Right atrium auricular region (tissue), 2 donors: ENCODE data around the gene ITPR2. TPM values are rescaled to one million over a fixed set of nuclear protein-coding genes. Genes with fewer than 3 reads are reported as not detected.
"Not testable (repeated sequence)": the region's sequence is repeated elsewhere in the genome, so short reads cannot be mapped to it uniquely, and the experiment has no call there.

Source experiments
- DNase-seq: peaks from one replicate; pipeline ENCODE4 v3.0.0-alpha.2; 2019; ENCODE audit warnings: low spot score
- H3K27ac ChIP-seq, 2 donors: fragments of 200-600 bp; sonication (generic); 1 replicate in 1 of 2; 2 replicates in 1 of 2; pipeline ENCODE4 v1.5.1; 2016 to 2019
- H3K27me3 ChIP-seq, 2 donors: fragments of 200-600 bp; sonication (generic); one replicate each; pipeline versions ENCODE4 v1.5.1 to v1.6.0; 2017 to 2019
- H3K36me3 ChIP-seq: fragments of 200-600 bp; sonication (generic); one replicate; pipeline ENCODE4 v1.5.1; 2016
- H3K4me1 ChIP-seq, 2 donors: fragments of 200-600 bp; sonication (generic); one replicate each; pipeline versions ENCODE4 v1.5.1 to v1.6.0; 2017 to 2019
- H3K4me3 ChIP-seq, 2 donors: fragments of 200-600 bp; sonication (generic); 1 replicate in 1 of 2; 2 replicates in 1 of 2; pipeline ENCODE4 v1.5.1; 2017 to 2019; ENCODE audit warnings: mild to moderate bottlenecking in 1 of 2, moderate library complexity in 1 of 2
- H3K9me3 ChIP-seq, 2 donors: fragments of 200-600 bp; sonication (generic); one replicate each; pipeline ENCODE4 v1.5.1; 2019
- CTCF ChIP-seq, 2 donors: fragments of 200-600 bp; sonication (generic); IDR thresholded peaks; one replicate each; pipeline ENCODE4 v1.5.1; 2019; ENCODE audit warnings: antibody characterized with exemption in 2 of 2
- total RNA-seq, 2 donors: library from RNA; depleted of rRNA; stranded (reverse); fragments of >200 nt; gene quantifications; one replicate each; pipeline ENCODE4 v1.1.0, GENCODE V29; 2016

ITPR2 gene
- total RNA-seq, 2 donors from 2014 or later, result 13.0 to 20.7 TPM

DNA sequence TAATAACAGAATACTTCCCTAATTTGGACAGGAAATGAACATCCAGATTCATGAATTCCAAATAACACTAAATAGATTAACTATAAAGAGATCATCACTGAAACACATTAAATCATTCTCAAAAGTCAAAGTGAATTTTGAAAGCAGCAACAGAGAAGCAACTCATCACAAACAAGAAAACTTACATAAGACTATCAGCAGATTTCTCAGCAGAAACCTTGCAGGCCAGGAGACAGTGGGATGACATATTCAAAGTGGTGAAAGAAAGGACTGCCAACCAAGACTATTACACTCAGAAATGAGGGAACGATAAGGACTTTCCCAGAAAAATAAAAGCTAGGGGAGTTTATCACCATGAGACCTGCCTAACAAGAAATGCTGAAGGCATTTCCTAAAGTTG, 70.8 kb downstream of the ITPR2 start:
- Histone ChIP-seq H3K27ac (no peak overlapping the region), H3K4me1 (no peaks in the 10 kb centered on the region), H3K9me3 (peaks cover 0 to 33% of the 10 kb centered on the region in 2 donors), H3K27me3 (no peaks in the 10 kb centered on the region), H3K4me3 (no peak overlapping the region), H3K36me3 (no peaks in the 10 kb centered on the region)
- no peak for TF ChIP-seq CTCF (IDR thresholded peaks at IDR 0.05)
- no peak for DNase-seq

DNA sequence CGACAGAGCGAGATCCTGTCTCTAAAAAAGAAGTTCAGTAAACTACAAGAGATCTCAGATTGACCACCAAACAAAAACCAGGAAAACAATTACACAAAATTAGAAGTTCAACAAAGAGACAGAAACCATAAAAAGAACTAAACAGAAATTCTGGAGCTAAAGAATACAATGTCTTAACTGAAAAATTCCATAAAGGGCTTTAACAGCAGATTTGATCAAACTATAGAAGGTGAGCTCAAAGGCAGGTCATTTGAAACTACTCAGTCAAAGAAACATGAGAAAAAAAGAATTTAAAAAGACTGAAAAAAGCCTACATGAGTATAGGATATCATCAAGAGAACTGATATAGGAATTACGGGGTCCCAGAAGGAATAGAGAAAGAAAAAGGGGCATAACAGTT, 71.2 kb downstream of the ITPR2 start:
- Histone ChIP-seq H3K36me3 (no peaks in the 10 kb centered on the region), H3K4me1 (no peaks in the 10 kb centered on the region), H3K27me3 (no peaks in the 10 kb centered on the region), H3K4me3 (no peak overlapping the region), H3K27ac (no peak overlapping the region), H3K9me3 (peaks cover 0 to 33% of the 10 kb centered on the region in 2 donors)
- no peak for DNase-seq
- TF ChIP-seq CTCF (IDR thresholded peaks at IDR 0.05), result no peak

DNA sequence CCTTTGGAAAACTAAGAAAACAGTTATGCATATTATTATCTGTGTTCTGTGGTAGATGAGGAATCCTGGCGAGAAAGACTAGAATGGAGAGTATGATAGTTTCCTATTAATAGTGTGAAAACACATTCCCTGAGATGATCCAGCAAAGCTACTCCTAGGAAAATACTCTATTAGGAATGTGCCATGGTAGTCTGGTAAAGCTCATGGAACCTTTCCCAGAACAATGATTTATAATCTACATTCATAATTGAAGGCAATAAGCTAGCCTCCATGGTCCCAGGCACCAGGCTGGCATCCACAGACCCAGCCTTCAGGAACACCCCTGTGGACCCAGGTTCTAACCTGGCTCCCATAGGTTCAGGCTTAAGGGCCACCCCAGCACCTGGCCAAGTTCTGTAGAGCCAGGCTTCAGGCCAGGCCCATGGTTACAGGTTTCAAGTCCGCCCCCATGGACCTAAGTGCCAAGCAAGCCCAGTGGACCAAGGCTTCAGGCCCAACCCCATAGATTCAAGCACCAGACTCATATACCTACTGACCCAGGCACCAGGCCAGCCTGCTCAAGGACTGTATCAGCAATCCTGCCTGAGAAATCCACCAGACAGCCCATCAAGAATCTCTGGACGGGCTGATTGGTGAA, 72.2 kb downstream of the ITPR2 start:
- no peaks in the 10 kb centered on the region for H3K27me3 ChIP-seq
- peaks cover 0 to 33% of the 10 kb centered on the region in 2 donors for H3K9me3 ChIP-seq
- H3K27ac ChIP-seq, result no peak overlapping the region
- H3K4me1 ChIP-seq, result no peaks in the 10 kb centered on the region
- H3K4me3 ChIP-seq, result no peak overlapping the region
- TF ChIP-seq CTCF (IDR thresholded peaks at IDR 0.05), result no peak
- no peaks in the 10 kb centered on the region for H3K36me3 ChIP-seq
- no peak for DNase-seq

- not testable (repeated sequence) for DNase-seq, H3K4me1 ChIP-seq, H3K27me3 ChIP-seq, H3K9me3 ChIP-seq, H3K36me3 ChIP-seq, H3K4me3 ChIP-seq, H3K27ac ChIP-seq
These were observed 77.6 kb downstream of the ITPR2 start for GRCh38 chr12:26755362-26755761.

DNA sequence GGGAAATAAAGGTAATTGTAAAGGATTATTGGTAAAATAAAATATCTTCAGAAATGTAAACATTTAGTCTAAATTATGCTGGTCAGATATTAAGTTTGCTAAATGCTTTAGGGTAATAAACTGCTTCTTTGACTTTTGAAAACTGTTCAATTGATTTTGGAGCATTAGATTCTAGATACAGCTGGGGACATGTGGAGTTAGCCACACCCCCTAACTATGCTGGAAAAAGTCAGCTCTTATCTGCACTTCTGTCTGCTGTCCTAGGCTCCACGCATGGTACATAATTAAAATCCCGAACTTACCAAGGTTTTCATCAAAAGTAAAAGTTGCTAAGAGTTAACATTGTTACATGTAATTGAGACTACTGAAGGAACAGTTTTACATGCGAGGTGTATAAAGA, 78.8 kb downstream of the ITPR2 start:
- Histone ChIP-seq H3K36me3 (no peaks in the 10 kb centered on the region), H3K4me3 (no peak overlapping the region), H3K27ac (no peak overlapping the region), H3K27me3 (no peaks in the 10 kb centered on the region), H3K4me1 (no peaks in the 10 kb centered on the region), H3K9me3 (no peaks in the 10 kb centered on the region)
- TF ChIP-seq CTCF (IDR thresholded peaks at IDR 0.05), result no peak
- DNase-seq, result no peak

- TF ChIP-seq CTCF (IDR thresholded peaks at IDR 0.05), result no peak
- H3K27ac ChIP-seq, result no peak overlapping the region
- H3K36me3 ChIP-seq, result no peaks in the 10 kb centered on the region
These were observed 81.8 kb downstream of the ITPR2 start for GRCh38 chr12:26751179-26751578.

More at GRCh38 chr12:26751179-26751578, 81.8 kb downstream of the ITPR2 start:
- H3K4me3 ChIP-seq, result no peak overlapping the region
- no peaks in the 10 kb centered on the region for H3K27me3 ChIP-seq
- no peaks in the 10 kb centered on the region for H3K9me3 ChIP-seq
- peaks cover 0 to 6% of the 10 kb centered on the region in 2 donors for H3K4me1 ChIP-seq
- DNase-seq, result no peak
